Skeletal muscle satellite cell (primary cell): Measurements from ENCODE around the gene ARHGAP19. TPM values are rescaled to one million over a fixed set of nuclear protein-coding genes. Genes with fewer than 3 reads are reported as not detected.

ENCODE experiments used
- small RNA-seq: library from RNA; depleted of rRNA; stranded (forward); fragments of <200 nt; gene quantifications from one replicate; pipeline ENCODE3, GENCODE V24; 2012

Gene ARHGAP19

Small RNA genes lying within 50 kb of the gene (small RNA-seq; reads per million reads assigned to genes)
- gene RF00017: not detected
